AG04450 (cell line): ENCODE results near the gene TGFB3. TPM values are rescaled to one million over a fixed set of nuclear protein-coding genes. Genes with fewer than 3 reads are reported as not detected.
"Not testable (repeated sequence)": the region's sequence is repeated elsewhere in the genome, so short reads cannot be mapped to it uniquely, and the experiment has no call there.

ENCODE experiments used
- CTCF ChIA-PET: fragments of 300-600, 350-600 bp; formaldehyde crosslinking; extraction: SDS; loops from one replicate; lab custom pipeline; 2022; ENCODE audit warnings: antibody characterized with exemption, inconsistent platforms; lab: Charles Lee
- POLR2A ChIA-PET: fragments of 350-600 bp; formaldehyde crosslinking; extraction: SDS; loops from one replicate; lab custom pipeline; 2021; ENCODE audit warnings: antibody characterized with exemption, inconsistent platforms; lab: Yijun Ruan, JAX
- DNase-seq: peaks from one replicate; pipeline ENCODE4 v3.0.0-alpha.2; 2011; ENCODE audit warnings: low read depth, low spot score
- H3K27ac ChIP-seq: one replicate; pipeline ENCODE4 v1.5.1; 2012; ENCODE audit warnings: low read depth, low read length, control low read depth
- H3K27me3 ChIP-seq: one replicate; pipeline ENCODE4 v1.6.0; 2012; ENCODE audit warnings: low read length; ENCODE audit not compliant: control insufficient read depth, insufficient read depth
- H3K4me3 ChIP-seq: 2 replicates; pipeline ENCODE4 v1.5.1; 2011; ENCODE audit warnings: mild to moderate bottlenecking, low read depth, low read length, control low read depth
- H3K9me3 ChIP-seq: 2 replicates; pipeline ENCODE4 v1.5.1; 2012; ENCODE audit warnings: low read length; ENCODE audit not compliant: control insufficient read depth, insufficient read depth
- polyA plus RNA-seq: library from polyadenylated mRNA; depleted of rRNA; stranded (reverse); fragments of >200 nt; gene quantifications from 2 replicates; pipeline ENCODE4 v1.2.3, GENCODE V29; 2011
- TF ChIP-seq, protein P1 (sequence below): IDR thresholded peaks from 2 replicates; pipeline ENCODE4 v1.5.1; 2011; ENCODE audit warnings: low read depth, low read length, control low read depth, inconsistent platforms

TGFB3 gene
- polyA plus RNA-seq, 1 experiment: 3.6 TPM

DNA sequence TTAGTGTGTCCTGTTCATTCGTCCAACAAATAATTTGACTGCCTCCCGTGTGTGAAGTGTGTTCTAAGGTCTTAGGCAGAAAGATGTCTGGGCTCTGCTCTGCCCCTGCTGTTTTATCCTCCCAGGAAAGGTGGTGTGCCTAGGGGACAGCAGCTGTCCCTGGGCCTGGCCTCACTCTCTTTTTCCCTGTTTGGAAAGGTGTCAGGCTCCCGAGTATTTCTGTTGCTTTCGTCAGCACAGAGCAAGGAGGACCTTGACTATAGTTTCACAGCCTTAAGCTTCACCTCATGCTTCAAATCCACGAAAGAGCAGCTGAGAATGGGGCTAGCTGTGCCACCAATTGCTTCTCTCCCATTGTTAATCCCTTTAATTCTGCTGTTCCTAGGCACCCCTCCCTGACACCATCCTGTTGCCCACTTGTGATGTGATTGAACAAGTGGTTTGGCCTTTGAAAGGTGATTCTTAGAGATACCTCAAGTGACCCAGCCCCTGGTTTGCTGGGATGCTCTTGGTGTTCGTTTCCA, 54.2 kb downstream of the TGFB3 start:
- Histone ChIP-seq H3K27me3 (no peaks in the 10 kb centered on the region), H3K4me3 (no peak overlapping the region), H3K27ac (peak overlapping the region; percentile 11), H3K9me3 (no peaks in the 10 kb centered on the region; the same call in 1 of the 2 replicates)
- TF ChIP-seq, protein P1, sequence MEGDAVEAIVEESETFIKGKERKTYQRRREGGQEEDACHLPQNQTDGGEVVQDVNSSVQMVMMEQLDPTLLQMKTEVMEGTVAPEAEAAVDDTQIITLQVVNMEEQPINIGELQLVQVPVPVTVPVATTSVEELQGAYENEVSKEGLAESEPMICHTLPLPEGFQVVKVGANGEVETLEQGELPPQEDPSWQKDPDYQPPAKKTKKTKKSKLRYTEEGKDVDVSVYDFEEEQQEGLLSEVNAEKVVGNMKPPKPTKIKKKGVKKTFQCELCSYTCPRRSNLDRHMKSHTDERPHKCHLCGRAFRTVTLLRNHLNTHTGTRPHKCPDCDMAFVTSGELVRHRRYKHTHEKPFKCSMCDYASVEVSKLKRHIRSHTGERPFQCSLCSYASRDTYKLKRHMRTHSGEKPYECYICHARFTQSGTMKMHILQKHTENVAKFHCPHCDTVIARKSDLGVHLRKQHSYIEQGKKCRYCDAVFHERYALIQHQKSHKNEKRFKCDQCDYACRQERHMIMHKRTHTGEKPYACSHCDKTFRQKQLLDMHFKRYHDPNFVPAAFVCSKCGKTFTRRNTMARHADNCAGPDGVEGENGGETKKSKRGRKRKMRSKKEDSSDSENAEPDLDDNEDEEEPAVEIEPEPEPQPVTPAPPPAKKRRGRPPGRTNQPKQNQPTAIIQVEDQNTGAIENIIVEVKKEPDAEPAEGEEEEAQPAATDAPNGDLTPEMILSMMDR: no peak
- DNase-seq: no peak
- ChIA-PET POLR2A (no interaction called here), CTCF (interaction anchor here (2.3 kb wide), 1 partner anchor 21 kb away, joined by 18 read pairs; no protein-coding TSS in a partner anchor)

DNA sequence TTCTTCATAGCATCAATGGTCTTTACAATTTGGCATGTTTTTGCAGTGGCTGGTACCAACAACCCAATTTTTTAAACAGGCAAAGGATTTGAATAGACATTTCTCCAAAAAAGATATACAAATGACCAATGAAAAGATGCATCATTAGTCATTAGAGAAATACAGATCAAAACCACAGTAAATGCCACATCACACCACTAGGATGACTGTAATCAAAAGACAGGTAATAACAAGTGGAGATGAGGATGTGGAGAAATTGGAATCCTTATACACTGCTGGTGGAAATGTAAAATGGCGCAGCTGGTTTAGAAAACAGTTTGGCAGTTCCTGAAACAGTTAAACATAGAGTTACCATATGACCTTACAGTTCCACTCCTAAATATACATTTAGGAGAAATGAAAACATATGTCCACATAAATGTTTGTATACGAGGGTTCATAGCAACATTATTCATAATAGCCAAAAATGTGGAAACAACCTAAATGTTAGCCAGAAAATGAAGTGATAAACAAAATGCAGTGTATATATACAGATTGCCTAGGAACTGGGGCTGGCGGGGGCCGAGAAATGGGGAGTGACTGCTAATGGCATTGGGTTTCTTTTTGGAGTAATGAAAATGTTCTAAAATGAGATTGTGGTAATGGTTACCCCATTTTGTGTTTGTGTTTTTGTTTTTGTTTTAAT, 55.2 kb downstream of the TGFB3 start:
- Histone ChIP-seq H3K9me3 (no peaks in the 10 kb centered on the region; the same call in 1 of the 2 replicates), H3K4me3 (no peak overlapping the region), H3K27ac (no peak overlapping the region), H3K27me3 (no peaks in the 10 kb centered on the region)
- CTCF ChIA-PET: no interaction called here
- POLR2A ChIA-PET: no interaction called here
- TF ChIP-seq, protein P1: no peak
- no peak for DNase-seq

DNA sequence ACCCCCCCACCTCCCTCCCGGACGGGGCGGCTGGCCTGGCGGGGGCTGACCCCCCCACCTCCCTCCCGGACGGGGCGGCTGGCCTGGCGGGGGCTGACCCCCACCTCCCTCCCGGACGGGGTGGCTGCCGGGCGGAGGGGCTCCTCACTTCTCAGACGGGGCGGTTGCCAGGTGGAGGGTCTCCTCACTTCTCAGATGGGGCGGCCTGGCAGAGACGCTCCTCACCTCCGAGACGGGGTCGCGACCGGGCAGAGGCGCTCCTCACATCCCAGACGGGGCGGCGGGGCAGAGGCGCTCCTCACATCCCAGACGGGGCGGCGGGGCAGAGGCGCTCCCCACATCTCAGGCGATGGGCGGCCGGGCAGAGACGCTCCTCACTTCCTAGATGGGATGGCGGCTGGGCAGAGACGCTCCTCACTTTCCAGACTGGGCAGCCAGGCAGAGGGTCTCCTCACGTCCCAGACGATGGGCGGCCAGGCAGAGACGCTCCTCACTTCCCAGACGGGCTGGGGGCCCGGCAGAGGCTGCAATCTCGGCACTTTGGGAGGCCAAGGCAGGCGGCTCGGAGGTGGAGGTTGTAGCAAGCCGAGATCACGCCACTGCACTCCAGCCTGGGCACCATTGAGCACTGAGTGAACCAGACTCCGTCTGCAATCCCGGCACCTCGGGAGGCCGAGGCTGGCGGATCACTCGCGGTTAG, 56.5 kb downstream of the TGFB3 start:
- CTCF ChIA-PET, H3K9me3 ChIP-seq, H3K27me3 ChIP-seq, H3K27ac ChIP-seq, POLR2A ChIA-PET, DNase-seq, H3K4me3 ChIP-seq: not testable (repeated sequence)

DNA sequence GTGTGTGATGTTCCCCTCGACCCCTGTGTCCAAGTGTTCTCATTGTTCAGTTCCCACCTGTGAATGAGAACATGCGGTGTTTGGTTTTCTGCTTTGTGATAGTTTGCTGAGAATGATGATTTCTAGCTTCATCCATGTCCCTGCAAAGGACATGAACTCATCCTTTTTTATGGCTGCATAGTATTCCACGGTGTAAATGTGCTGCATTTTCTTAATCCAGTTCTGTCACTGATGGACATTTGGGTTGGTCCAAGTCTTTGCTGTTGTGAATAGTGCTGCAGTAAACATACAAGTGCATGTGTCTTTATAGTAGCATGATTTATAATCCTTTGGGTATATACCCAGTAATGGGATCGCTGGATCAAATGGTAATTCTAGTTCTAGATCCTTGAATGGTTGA, 61.4 kb downstream of the TGFB3 start:
- H3K27ac ChIP-seq, DNase-seq, H3K9me3 ChIP-seq, H3K4me3 ChIP-seq, H3K27me3 ChIP-seq, POLR2A ChIA-PET: not testable (repeated sequence)
- CTCF ChIA-PET: interaction anchor here (4.7 kb wide), 1 partner anchor 14 kb away, joined by 46 read pairs; no protein-coding TSS in a partner anchor

DNA sequence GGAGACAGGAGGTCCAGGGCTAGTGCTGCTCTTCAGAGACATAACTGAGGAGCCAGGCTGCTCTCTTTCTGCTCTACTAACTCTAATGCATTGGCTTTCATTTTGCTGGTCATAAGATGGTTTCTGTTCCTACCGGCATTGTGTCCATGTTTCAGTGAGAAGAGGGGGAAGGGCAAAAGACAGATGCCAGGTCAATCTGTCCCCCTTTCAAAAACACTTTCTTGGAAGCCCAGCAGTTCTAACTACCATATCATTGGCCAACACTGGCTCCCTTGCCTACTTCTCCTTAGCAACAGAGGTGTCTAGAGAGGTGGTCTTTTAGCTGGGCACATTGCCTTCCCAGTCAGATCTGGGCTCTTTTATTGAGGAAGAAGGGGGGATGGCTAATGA, 63.9 kb downstream of the TGFB3 start:
- Histone ChIP-seq H3K27ac (no peak overlapping the region), H3K27me3 (no peaks in the 10 kb centered on the region), H3K9me3 (no peaks in the 10 kb centered on the region), H3K4me3 (no peak overlapping the region)
- ChIA-PET POLR2A (no interaction called here), CTCF (interaction anchor here (1.2 to 4.7 kb wide), 3 partner anchors 11 to 123 kb away, joined by 3 to 46 read pairs (median 4); no protein-coding TSS in a partner anchor)
- TF ChIP-seq, protein P1: no peak
- no peak for DNase-seq
